Head of caudate nucleus (tissue), 42 donors: ENCODE data around the gene NOLC1.

Experiments
- DNase-seq, 42 donors: peaks; one replicate each; pipeline versions ENCODE4 v3.0.0 to v3.0.0-alpha.2; 2020 to 2021; ENCODE audit warnings: mixed read lengths in 7 of 42
- intact Hi-C: fragments of 100-400 bp; cut with DNase I; formaldehyde crosslinking; loops from one replicate; pipeline ENCODE4 v1.15.0; 2022

NOLC1 gene

DNA sequence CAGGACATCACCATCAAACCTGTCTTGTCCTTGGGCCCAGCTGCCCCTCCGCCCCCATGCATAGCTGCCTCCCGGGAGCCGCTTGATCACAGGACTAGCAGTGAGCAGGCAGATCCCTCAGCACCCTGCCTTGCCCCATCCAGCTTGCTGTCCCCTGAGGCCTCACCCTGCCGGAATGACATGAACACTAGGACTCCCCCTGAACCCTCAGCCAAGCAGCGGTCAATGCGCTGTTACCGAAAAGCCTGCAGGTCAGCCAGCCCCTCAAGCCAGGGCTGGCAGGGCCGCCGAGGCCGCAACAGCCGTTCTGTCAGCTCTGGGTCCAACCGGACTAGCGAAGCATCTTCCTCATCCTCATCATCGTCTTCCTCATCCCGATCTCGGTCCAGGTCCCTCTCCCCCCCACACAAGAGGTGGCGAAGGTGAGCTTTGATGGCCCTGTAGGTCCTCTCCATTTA is 5.2 kb upstream of the NOLC1 start:
- DNase-seq = no peak
- intact Hi-C loops = no loop called here

DNA sequence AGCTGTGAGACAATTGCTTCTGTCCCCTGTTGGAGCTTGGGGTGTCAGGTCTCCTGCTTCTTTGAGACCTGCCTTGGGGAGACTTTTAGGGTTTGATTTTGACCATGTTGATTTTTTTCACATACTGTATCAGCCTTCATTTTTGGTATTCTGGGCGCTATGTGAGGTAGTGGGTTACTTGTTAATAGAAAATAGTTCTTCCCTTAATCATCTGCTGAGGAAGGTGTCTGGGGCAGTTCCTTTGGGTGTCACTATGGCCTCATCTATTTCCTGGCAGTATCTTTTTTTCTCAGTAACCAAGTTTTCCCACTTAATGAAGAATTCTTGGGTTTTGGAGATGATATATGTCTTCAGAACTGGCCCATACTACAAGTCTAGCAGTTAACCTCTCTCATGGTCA is 4.6 kb upstream of the NOLC1 start:
- intact Hi-C loops = no loop called here
- DNase-seq = no peak

DNA sequence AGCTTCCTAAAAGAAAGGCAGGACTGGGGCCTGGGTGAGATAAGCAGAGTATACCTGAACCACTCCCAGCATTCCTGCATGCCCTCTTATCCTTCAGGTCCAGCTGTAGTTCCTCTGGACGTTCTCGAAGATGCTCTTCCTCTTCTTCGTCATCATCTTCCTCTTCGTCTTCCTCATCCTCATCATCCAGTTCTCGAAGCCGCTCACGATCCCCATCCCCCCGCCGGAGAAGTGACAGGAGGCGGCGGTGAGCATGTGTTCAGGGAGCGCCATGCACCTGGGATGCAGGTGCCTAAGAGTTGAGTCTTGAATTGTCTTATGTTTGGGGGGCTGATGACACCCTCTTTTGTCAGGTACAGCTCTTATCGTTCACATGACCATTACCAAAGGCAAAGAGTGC is 3.9 kb upstream of the NOLC1 start:
- DNase-seq = no peak
- intact Hi-C loops = no loop called here

DNA sequence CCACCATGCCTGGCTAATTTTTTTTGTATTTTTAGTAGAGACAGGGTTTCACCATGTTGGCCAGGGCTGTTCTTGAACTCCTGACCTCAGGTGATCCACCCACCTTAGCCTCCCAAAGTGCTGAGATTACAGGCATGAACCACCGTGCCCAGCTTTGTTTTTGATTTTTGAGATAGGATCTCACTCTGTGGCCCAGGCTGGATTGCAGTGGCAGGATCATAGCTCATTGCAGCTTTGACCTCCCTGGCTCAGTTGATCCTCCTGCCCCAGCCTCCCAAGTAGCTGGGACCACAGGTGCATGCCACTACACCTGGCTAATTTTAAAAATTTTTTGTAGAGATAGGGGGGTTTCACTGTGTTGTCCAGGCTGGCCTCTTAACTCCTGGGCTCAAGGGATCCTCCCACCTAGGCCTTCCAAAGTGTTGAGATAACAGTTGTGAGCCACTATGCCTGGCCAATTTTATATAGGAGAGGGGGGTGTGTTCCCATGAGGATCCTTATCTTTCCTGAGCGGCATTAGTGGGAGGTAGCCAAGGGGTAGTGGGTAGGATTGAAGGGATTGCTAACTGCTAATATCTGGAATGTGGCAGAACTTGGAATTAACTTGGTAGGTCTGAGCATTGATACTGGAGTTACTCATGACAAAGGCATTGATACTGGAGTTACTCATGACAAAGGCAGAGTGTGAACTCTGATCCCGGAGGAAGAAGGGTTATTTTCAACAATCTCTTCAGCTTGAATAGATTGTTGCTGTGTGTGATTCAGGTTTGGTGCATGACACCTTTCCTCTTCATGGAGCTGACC is 1.0 kb upstream of the NOLC1 start:
- no peak for DNase-seq
- intact Hi-C loops = no loop called here

DNA sequence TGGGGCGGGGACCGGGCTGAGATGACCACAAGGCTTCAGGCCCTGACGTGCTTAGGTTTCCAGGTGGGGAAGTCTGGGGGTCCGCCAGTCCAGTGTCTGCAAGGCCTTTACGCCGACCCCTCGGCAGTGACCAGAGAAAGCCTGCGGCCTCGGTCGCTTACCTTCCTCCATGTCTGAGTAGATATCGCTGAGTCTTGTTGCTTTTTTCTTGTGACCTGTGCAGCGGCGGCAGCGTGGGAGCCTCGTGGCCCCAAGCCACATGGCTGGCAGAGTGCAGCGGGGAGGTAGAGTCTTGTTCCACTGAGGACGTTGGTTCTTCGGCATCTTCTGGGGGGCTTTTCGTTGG is 329 bp downstream of the NOLC1 start:
- DNase-seq = peak in 3 of 42 donors; percentile 24 to 27 (median 24)
- intact Hi-C loops = no loop called here

- intact Hi-C loops = no loop called here
- DNase-seq = no peak
These were observed 968 bp downstream of the NOLC1 start for GRCh38 chr10:102153093-102153620.

DNA sequence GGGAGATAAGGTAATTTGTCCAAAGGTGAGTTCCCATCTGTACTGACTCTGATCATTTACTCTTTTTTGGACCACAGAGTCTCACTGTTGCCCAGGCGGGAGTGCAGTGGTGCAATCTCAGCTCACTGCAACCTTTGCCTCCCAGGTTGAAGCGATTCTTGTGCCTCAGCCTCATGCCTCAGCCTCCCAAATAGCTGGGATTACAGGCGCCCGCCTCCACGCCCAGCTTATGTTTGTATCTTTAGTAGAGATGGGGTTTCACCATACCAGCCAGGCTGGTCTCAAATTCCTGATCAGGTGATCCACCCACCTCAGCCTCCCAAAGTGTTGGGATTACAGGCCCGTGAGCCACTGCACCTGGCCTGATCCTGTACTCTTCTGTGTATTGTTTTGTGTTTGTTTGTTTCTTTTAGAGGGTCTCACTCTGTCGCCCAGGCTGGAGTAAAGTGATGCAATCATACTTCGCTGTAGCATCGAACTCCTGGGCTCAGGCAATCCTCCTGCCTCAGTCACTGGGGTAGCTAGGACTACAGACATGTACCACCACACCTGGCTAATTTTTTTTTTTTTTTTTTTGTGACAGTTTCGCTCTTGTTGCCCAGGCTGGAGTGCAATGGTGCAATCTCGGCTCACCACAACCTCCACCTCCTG is 2.4 kb downstream of the NOLC1 start:
- intact Hi-C loops = no loop called here
- no peak for DNase-seq

DNA sequence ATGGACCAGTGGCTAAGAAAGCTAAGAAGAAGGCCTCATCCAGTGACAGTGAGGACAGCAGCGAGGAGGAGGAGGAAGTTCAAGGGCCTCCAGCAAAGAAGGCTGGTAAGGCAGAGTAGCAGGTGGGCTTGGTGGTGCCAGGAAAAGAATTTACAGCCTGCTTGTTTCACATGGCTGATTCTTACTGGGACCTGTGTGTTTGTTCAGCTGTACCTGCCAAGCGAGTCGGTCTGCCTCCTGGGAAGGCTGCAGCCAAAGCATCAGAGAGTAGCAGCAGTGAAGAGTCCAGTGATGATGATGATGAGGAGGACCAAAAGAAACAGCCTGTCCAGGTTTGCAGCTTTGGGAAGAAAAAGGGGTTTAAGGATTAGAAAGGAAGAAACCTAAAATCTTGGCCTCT is 5.0 kb downstream of the NOLC1 start:
- DNase-seq = no peak
- intact Hi-C loops = no loop called here

DNA sequence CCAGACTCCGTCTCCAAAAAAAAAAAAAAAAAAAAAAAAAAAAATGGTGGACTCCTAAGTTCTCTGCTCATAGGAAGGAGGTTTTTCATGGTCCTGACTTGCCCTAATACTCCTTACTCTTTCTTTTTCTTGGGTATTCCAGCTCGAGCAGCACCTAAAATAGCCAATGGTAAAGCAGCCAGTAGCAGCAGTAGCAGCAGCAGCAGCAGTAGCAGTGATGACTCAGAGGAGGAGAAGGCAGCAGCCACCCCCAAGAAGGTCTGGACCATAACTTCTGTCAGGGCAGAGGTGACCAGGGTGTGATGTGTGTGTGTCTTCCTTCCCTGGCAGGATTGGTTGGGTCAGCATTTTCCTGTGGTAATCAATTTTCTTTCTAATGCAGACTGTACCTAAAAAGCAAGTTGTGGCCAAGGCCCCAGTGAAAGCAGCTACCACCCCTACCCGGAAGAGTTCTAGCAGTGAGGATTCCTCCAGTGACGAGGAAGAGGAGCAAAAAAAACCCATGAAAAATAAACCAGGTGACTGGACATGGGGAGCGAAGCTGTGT is 6.9 kb downstream of the NOLC1 start:
- DNase-seq = no peak
- intact Hi-C loops = no loop called here

GRCh38 chr10:102159831-102160230 is 7.6 kb downstream of the NOLC1 start:
- intact Hi-C loops = loop anchor here (10.0 kb wide), 1 partner anchor 195 kb away; no protein-coding TSS in a partner anchor
- DNase-seq = peak in 17 of 42 donors; percentile 8 to 64 (median 26)

GRCh38 chr10:102163342-102163989 is 11.3 kb downstream of the NOLC1 start:
- intact Hi-C loops = loop anchor here (10.0 kb wide), 1 partner anchor 191 kb away; no protein-coding TSS in a partner anchor
- no peak for DNase-seq

GRCh38 chr10:102167861-102168260 is 15.7 kb downstream of the NOLC1 start:
- intact Hi-C loops = loop anchor here (10.0 kb wide), 1 partner anchor 187 kb away; no protein-coding TSS in a partner anchor
- no peak for DNase-seq

- no peak for DNase-seq
- intact Hi-C loops = no loop called here
These were observed 18.4 kb downstream of the NOLC1 start for GRCh38 chr10:102170602-102171001.

DNA sequence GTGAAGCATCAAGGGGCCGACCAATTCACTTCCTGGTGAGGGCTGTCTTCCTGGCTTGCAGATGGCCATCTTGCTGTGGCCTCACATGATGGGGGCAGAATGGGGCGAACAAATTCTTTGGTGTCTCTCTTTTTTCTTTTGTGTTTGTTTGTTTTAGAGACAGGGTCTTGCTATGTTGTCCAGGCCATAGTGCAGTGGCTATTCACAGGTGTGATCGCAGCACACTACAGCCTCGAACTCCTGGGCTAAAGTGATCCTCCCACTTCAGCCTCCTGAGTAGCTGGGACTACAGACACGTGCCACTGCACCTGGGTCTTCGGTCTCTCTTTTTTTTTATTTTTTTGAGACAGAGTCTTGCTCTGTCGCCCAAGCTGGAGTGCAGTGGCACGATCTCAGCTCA is 20.1 kb downstream of the NOLC1 start:
- no peak for DNase-seq
- intact Hi-C loops = no loop called here

GRCh38 chr10:102175415-102175814 is 23.2 kb downstream of the NOLC1 start:
- DNase-seq = peak in 2 of 42 donors; percentile 2 to 18
- intact Hi-C loops = no loop called here

- peak in 32 of 42 donors; percentile 14 to 86 (median 44) for DNase-seq
- intact Hi-C loops = no loop called here
These were observed 32.4 kb downstream of the NOLC1 start for GRCh38 chr10:102184606-102185005.

DNA sequence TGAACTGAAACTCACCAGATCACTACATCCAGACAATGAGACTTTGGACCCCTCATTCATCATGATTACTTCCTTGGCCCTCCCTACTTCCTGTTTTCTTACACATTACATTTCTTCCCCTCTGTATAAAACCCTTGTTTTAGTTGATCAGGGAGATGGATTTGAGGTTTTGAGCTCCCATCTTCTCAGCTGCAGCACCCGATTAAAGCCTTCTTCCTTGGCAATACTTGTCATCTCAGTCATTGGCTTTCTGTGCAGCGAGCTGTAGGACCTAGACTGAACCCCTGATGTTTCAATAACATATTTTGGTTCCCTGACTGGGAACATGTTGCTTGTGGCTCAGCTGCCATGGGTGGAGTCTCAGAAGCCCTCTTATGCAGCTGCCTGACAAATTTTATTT is 33.1 kb downstream of the NOLC1 start:
- intact Hi-C loops = no loop called here
- DNase-seq = no peak

- DNase-seq = no peak
- intact Hi-C loops = no loop called here
These were observed 33.8 kb downstream of the NOLC1 start for GRCh38 chr10:102185811-102186527.
